ENCODE measurements around the gene TAOK1. TPM values are rescaled to one million over a fixed set of nuclear protein-coding genes. Genes with fewer than 3 reads are reported as not detected.
A peak's percentile ranks its signal among the peaks of the same experiment; 100 is the strongest.

The TAOK1 gene
- total RNA-seq, 2 donors from 2014 or later = 21.0 to 34.9 TPM

DNA sequence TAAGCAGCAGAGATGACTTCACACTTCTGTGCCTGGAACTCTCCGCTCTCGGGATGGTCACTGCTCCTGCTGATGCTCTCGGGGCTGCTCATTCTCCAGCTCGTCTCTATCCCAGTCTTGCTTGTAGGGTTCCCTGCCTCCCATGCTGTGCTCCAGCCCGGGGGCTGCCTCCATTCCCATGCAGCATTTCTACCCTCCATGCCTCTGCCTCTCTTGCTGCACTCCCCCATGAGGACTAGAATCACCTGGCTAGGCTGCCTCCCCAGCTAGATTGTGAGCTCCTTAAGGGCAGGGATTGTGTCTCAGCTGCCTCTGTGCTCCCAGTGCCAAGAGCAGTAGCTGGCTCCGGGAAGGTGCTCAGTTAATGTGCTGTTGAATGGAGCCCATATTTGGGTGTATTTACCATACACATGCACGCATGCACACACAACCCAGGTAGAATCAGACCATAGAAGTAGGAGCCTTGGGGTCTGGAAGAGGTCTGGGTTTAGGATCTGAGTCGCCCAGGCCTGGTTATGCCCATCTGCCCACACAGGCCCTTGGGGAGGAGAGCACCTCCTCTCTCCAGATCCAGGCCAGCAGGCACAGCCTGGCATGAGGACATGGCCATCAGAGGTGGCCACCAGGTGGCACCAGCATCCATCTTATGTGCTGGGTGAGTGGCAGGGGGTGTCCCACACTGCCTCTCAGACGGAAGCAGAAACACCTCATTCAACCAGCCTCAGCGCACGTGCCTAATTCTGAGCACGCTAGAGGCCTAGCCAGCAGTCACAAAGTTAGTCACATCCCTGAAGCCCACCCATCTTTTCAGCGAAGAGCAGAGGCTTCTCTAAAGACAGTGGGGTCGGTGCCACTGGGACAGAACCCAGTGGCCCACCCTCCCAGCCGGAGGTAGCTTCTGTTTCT is 190.0 kb downstream of the TAOK1 start:
- no peaks in the 10 kb centered on the region for H3K9me3 ChIP-seq
- H3K36me3 ChIP-seq (replicated peaks in 1 of 2; ENCODE audit: insufficient read depth in 1 of 2, low read depth in 2 of 2) = peaks cover 0 to 3% of the 10 kb centered on the region in 2 donors
- H3K4me3 ChIP-seq = no peak overlapping the region
- no peak overlapping the region for H3K27ac ChIP-seq
- peak; percentile 76 to 95 (median 93) for TF ChIP-seq CTCF (IDR thresholded peaks at IDR 0.05)
- no peak for TF ChIP-seq POLR2A (IDR thresholded peaks at IDR 0.05)
- peak; percentile 88 for ATAC-seq
- WGBS, 2 donors = 55 to 60% methylated on average over 15 of the region's 15 CpGs
- H3K27me3 ChIP-seq = no peaks in the 10 kb centered on the region
- intact Hi-C loops (cut with DNase I) = no loop called here
- peaks cover under 1% of the 10 kb centered on the region for H3K4me1 ChIP-seq
- peak; percentile 86 to 93 (median 90) for DNase-seq

DNA sequence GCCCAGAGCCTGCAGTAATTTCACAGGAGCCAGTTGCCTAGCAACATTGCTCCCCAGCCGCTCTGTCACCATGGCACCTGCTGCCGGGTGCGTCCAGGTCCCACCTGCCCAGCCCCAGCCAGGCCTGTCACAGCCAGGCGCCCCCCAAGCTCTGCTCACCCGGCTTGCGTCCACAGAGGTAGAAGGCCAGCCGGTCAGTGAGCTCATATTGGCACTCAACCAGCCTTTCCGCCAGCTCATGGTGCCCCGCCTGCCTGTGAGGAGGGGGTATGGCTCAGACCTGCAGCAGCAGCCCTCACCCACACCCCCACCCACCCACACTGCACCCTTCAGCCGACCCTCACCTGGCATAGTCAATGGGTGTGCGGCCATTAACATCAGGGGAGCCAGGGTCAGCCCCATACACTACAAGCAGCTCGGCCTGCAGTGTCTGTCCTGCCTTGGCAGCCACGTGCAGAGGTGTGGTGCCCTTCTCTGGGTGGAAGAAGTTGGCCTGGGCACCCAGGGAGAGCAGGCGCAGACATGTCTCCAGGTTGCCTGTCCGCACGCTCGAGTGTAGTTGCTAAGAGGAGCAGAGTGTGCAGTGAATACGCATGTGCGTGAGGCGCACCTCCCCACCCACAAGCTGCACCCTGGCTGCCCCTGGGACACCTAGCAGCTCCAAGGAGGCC is 191.6 kb downstream of the TAOK1 start:
- 82 to 98% methylated on average over 8 to 20 of the region's 20 CpGs for WGBS, 2 donors

GRCh38 chr17:29582254-29582765 is 192.1 kb downstream of the TAOK1 start:
- Histone ChIP-seq H3K9me3 (no peaks in the 10 kb centered on the region), H3K27ac (no peak overlapping the region), H3K4me1 (peaks cover 3% of the 10 kb centered on the region), H3K4me3 (no peak overlapping the region), H3K36me3 (replicated peaks in 1 of 2; ENCODE audit: insufficient read depth in 1 of 2, low read depth in 2 of 2) (no peaks in the 10 kb centered on the region), H3K27me3 (no peaks in the 10 kb centered on the region)
- ATAC-seq (no peak), DNase-seq (no peak)
- TF ChIP-seq CTCF (IDR thresholded peaks at IDR 0.05) = no peak
- TF ChIP-seq POLR2A (IDR thresholded peaks at IDR 0.05) = no peak
- intact Hi-C loops (cut with DNase I) = no loop called here
- WGBS, 2 donors = 74 to 89% methylated on average over 7 to 10 of the region's 10 CpGs

More for the DNA sequence above, 191.6 kb downstream of the TAOK1 start:
- intact Hi-C loops (cut with DNase I) = no loop called here
- TF ChIP-seq CTCF (IDR thresholded peaks at IDR 0.05) (no peak), POLR2A (IDR thresholded peaks at IDR 0.05) (no peak)
- H3K4me1 ChIP-seq = no peaks in the 10 kb centered on the region
- DNase-seq (peak in 2 of 4 donors; percentile 7 to 14), ATAC-seq (no peak)
- H3K27ac ChIP-seq = no peak overlapping the region
- H3K9me3 ChIP-seq = no peaks in the 10 kb centered on the region
- H3K4me3 ChIP-seq = no peak overlapping the region
- no peaks in the 10 kb centered on the region for H3K36me3 ChIP-seq (replicated peaks in 1 of 2; ENCODE audit: insufficient read depth in 1 of 2, low read depth in 2 of 2)
- no peaks in the 10 kb centered on the region for H3K27me3 ChIP-seq

DNA sequence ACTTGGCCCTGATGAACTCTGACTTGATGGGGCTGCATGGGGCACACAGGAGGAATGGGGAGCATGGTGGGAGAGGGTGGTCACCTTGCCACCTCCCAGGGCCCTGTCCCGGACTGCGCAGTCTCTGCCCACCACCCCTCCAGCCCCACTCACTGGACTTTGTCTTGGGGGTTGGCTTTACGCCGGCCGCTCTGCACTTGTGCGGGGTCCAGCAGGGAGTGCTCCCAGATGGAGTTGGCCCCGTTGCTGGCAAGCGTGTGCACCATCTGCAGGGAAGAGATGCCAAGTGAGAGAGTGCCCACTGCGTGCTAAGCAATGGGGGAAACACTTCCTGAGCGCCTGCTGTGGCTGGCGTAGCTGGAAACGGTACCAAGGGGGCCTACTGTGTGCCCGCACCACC is 192.6 kb downstream of the TAOK1 start:
- 87 to 90% methylated on average over 6 to 13 of the region's 13 CpGs for WGBS, 2 donors
- DNase-seq (no peak), ATAC-seq (no peak)
- H3K27ac ChIP-seq = no peak overlapping the region
- no peaks in the 10 kb centered on the region for H3K9me3 ChIP-seq
- TF ChIP-seq CTCF (IDR thresholded peaks at IDR 0.05) (no peak), POLR2A (IDR thresholded peaks at IDR 0.05) (no peak)
- no peak overlapping the region for H3K4me3 ChIP-seq
- no peaks in the 10 kb centered on the region for H3K27me3 ChIP-seq
- H3K36me3 ChIP-seq (replicated peaks in 1 of 2; ENCODE audit: insufficient read depth in 1 of 2, low read depth in 2 of 2) = no peaks in the 10 kb centered on the region
- intact Hi-C loops (cut with DNase I) = no loop called here
- H3K4me1 ChIP-seq = peaks cover 7% of the 10 kb centered on the region
